ENCODE measurements around the gene SPINK8. TPM values are rescaled to one million over a fixed set of nuclear protein-coding genes. Genes with fewer than 3 reads are reported as not detected.
A peak's percentile ranks its signal among the peaks of the same experiment; 100 is the strongest.

The SPINK8 gene
- total RNA-seq, 2 donors from 2014 or later, result not detected

DNA sequence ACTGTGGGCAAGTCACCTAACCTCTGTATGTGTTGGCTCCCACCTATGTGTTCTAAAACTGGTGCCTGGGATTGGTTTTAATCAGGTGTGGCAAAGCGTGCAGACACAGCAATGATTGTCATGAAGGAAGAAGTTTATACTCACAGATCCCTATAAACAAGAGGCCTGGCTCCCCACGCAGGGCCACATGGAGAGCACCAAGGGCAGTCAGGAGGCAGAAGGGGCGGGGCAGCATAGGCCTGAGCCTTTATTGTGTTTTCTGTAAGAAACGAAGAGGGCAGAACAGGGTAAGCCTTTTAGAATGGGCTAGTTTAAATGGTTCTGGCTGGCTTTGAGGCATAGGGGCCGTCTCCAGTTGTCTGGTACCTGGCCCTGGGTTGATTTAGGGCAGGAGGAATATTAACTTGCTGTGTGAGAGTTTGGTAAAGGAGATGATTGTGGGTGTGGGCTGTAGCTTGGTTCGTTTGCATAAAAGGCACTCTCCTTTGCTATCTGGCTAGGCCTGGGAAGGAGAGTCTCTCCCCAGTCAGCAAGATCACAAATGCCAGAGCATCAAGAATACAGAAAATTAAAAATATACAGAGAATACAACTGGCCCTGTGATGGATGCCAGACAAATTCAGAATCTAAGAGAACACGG lies 36.4 kb upstream of the SPINK8 start:
- Histone ChIP-seq H3K4me1 (no peaks in the 10 kb centered on the region), H3K27me3 (no peaks in the 10 kb centered on the region), H3K27ac (no peak overlapping the region), H3K9ac (ENCODE audit: low read depth in 2 of 2, low read length in 2 of 2) (peak overlapping the region in 1 of 2 donors; percentile 9), H3K9me3 (no peaks in the 10 kb centered on the region), H3K4me3 (no peak overlapping the region), H3K36me3 (no peaks in the 10 kb centered on the region)
- intact Hi-C loops (cut with DNase I), result no loop called here
- peak; percentile 33 for DNase-seq
- TF ChIP-seq, protein P1, sequence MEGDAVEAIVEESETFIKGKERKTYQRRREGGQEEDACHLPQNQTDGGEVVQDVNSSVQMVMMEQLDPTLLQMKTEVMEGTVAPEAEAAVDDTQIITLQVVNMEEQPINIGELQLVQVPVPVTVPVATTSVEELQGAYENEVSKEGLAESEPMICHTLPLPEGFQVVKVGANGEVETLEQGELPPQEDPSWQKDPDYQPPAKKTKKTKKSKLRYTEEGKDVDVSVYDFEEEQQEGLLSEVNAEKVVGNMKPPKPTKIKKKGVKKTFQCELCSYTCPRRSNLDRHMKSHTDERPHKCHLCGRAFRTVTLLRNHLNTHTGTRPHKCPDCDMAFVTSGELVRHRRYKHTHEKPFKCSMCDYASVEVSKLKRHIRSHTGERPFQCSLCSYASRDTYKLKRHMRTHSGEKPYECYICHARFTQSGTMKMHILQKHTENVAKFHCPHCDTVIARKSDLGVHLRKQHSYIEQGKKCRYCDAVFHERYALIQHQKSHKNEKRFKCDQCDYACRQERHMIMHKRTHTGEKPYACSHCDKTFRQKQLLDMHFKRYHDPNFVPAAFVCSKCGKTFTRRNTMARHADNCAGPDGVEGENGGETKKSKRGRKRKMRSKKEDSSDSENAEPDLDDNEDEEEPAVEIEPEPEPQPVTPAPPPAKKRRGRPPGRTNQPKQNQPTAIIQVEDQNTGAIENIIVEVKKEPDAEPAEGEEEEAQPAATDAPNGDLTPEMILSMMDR (IDR thresholded peaks at IDR 0.05), result no peak

- Histone ChIP-seq H3K9me3 (no peaks in the 10 kb centered on the region), H3K9ac (ENCODE audit: low read depth in 2 of 2, low read length in 2 of 2) (no peak overlapping the region), H3K27me3 (no peaks in the 10 kb centered on the region), H3K4me1 (no peaks in the 10 kb centered on the region), H3K36me3 (no peaks in the 10 kb centered on the region), H3K4me3 (no peak overlapping the region), H3K27ac (no peak overlapping the region)
- TF ChIP-seq, protein P1 (IDR thresholded peaks at IDR 0.05), result no peak
- intact Hi-C loops (cut with DNase I), result no loop called here
- peak; percentile 42 for DNase-seq
Measured at GRCh38 chr3:48367201-48367600, 33.7 kb upstream of the SPINK8 start.

DNA sequence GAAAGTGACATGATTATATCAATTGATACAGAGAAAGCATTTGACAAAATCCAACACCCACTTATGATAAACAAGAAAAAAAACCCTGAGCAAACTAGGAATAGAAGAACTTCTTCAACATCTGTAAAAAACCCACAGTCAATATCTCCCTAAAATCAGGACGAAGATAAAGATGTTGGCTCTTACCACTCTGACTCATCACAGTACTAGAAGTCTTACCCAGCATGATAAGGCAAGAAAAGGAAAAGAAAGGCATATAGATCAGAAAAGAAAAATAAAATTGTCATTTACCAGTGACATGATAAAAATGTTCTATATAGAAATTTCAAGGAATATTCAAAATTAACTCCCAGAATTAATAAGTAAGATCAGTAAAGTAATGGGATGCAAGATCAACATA lies 31.4 kb upstream of the SPINK8 start:
- Histone ChIP-seq H3K4me1 (no peaks in the 10 kb centered on the region), H3K36me3 (no peaks in the 10 kb centered on the region), H3K27ac (no peak overlapping the region), H3K27me3 (no peaks in the 10 kb centered on the region), H3K9me3 (no peaks in the 10 kb centered on the region), H3K9ac (ENCODE audit: low read depth in 2 of 2, low read length in 2 of 2) (no peak overlapping the region), H3K4me3 (no peak overlapping the region)
- DNase-seq, result no peak
- intact Hi-C loops (cut with DNase I), result no loop called here
- TF ChIP-seq, protein P1 (IDR thresholded peaks at IDR 0.05), result no peak

DNA sequence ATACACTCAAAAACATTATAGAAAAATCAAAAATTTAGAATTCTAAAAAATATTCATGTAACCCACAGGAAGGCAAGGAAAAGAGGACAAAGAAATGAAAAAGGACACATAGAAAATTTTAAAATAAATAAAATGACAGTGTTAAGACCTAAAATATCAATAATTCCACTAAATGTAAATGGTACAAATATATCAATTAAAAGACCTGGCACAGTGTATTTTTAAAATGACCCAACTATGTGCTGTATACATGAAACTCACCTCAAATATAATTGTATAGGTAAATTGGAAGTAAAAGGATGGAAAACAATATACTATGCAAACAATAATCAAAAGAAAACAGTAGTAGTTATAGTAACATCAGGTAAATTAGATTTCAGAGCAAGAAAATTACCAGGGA lies 28.5 kb upstream of the SPINK8 start:
- no peaks in the 10 kb centered on the region for H3K9me3 ChIP-seq
- H3K9ac ChIP-seq (ENCODE audit: low read depth in 2 of 2, low read length in 2 of 2), result no peak overlapping the region
- no peak overlapping the region for H3K4me3 ChIP-seq
- TF ChIP-seq, protein P1 (IDR thresholded peaks at IDR 0.05), result no peak
- intact Hi-C loops (cut with DNase I), result no loop called here
- DNase-seq, result no peak
- H3K27me3 ChIP-seq, result no peaks in the 10 kb centered on the region
- no peaks in the 10 kb centered on the region for H3K36me3 ChIP-seq
- H3K4me1 ChIP-seq, result no peaks in the 10 kb centered on the region
- no peak overlapping the region for H3K27ac ChIP-seq

- no peaks in the 10 kb centered on the region for H3K9me3 ChIP-seq
- no peaks in the 10 kb centered on the region for H3K27me3 ChIP-seq
- no peaks in the 10 kb centered on the region for H3K36me3 ChIP-seq
- intact Hi-C loops (cut with DNase I), result no loop called here
- no peak for DNase-seq
- H3K4me3 ChIP-seq, result no peak overlapping the region
- no peak overlapping the region for H3K27ac ChIP-seq
- no peak overlapping the region for H3K9ac ChIP-seq (ENCODE audit: low read depth in 2 of 2, low read length in 2 of 2)
- TF ChIP-seq, protein P1 (IDR thresholded peaks at IDR 0.05), result no peak
- no peaks in the 10 kb centered on the region for H3K4me1 ChIP-seq
Measured at GRCh38 chr3:48356419-48356818, 23.0 kb upstream of the SPINK8 start.
